ENCODE data around the gene ARSK. TPM values are rescaled to one million over a fixed set of nuclear protein-coding genes. Genes with fewer than 3 reads are reported as not detected.

Gene ARSK
- polyA plus RNA-seq, 1 of the 3 experiments (the other 2 are of a cell fraction): 5.6 TPM

- Histone ChIP-seq H2AFZ (ENCODE audit: low read depth) (no peak overlapping the region), H3K4me3 (ENCODE audit: low read depth in 2 of 2, low read length in 1 of 2) (no peak overlapping the region), H3K9ac (no peak overlapping the region), H3K36me3 (replicated peaks in 1 of 2; ENCODE audit: control insufficient read depth in 1 of 2, insufficient read depth in 2 of 2, low read length in 1 of 2) (no peaks in the 10 kb centered on the region), H3K27me3 (ENCODE audit: insufficient read depth) (no peaks in the 10 kb centered on the region), H3F3A (replicated peaks; ENCODE audit: insufficient read depth) (no peaks in the 10 kb centered on the region), H4K20me1 (ENCODE audit: insufficient read depth) (no peaks in the 10 kb centered on the region), H3K4me1 (ENCODE audit: control insufficient read depth in 1 of 2, insufficient read depth in 2 of 2, low read depth in 1 of 2, low read length in 1 of 2) (peaks cover 0 to 5% of the 10 kb centered on the region in 2 experiments; a peak in 1 of 4 replicates), H3K9me2 (no peaks in the 10 kb centered on the region), H3K79me2 (ENCODE audit: insufficient read depth) (no peaks in the 10 kb centered on the region), H3K27ac (ENCODE audit: low read depth in 2 of 2, low read length in 1 of 2) (no peak overlapping the region), H3K4me2 (no peak overlapping the region), H3K9me3 (no peaks in the 10 kb centered on the region)
- TF ChIP-seq, protein P1, sequence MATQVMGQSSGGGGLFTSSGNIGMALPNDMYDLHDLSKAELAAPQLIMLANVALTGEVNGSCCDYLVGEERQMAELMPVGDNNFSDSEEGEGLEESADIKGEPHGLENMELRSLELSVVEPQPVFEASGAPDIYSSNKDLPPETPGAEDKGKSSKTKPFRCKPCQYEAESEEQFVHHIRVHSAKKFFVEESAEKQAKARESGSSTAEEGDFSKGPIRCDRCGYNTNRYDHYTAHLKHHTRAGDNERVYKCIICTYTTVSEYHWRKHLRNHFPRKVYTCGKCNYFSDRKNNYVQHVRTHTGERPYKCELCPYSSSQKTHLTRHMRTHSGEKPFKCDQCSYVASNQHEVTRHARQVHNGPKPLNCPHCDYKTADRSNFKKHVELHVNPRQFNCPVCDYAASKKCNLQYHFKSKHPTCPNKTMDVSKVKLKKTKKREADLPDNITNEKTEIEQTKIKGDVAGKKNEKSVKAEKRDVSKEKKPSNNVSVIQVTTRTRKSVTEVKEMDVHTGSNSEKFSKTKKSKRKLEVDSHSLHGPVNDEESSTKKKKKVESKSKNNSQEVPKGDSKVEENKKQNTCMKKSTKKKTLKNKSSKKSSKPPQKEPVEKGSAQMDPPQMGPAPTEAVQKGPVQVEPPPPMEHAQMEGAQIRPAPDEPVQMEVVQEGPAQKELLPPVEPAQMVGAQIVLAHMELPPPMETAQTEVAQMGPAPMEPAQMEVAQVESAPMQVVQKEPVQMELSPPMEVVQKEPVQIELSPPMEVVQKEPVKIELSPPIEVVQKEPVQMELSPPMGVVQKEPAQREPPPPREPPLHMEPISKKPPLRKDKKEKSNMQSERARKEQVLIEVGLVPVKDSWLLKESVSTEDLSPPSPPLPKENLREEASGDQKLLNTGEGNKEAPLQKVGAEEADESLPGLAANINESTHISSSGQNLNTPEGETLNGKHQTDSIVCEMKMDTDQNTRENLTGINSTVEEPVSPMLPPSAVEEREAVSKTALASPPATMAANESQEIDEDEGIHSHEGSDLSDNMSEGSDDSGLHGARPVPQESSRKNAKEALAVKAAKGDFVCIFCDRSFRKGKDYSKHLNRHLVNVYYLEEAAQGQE (IDR thresholded peaks at IDR 0.05; ENCODE audit: low read depth, low read length): no peak
- TF ChIP-seq, protein P2, sequence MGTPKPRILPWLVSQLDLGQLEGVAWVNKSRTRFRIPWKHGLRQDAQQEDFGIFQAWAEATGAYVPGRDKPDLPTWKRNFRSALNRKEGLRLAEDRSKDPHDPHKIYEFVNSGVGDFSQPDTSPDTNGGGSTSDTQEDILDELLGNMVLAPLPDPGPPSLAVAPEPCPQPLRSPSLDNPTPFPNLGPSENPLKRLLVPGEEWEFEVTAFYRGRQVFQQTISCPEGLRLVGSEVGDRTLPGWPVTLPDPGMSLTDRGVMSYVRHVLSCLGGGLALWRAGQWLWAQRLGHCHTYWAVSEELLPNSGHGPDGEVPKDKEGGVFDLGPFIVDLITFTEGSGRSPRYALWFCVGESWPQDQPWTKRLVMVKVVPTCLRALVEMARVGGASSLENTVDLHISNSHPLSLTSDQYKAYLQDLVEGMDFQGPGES (IDR thresholded peaks at IDR 0.05; ENCODE audit: low read depth, low read length): no peak
- no peak for TF ChIP-seq TAF1 (IDR thresholded peaks at IDR 0.05; ENCODE audit: borderline replicate concordance, low read depth, low read length)
- no peak for TF ChIP-seq NRF1 (IDR thresholded peaks at IDR 0.05; ENCODE audit: low read depth, low read length)
- TF ChIP-seq TCF12 (IDR thresholded peaks at IDR 0.05): no peak
- no peak for TF ChIP-seq GATA2 (CRISPR knock-in tag; IDR thresholded peaks at IDR 0.05)
- TF ChIP-seq YY1 (IDR thresholded peaks at IDR 0.05; ENCODE audit: low read depth): no peak
- no peak for TF ChIP-seq FOXJ3 (CRISPR knock-in tag; IDR thresholded peaks at IDR 0.05)
- no peak for TF ChIP-seq RAD21 (IDR thresholded peaks at IDR 0.05; ENCODE audit: low read length)
- TF ChIP-seq RFX5 (IDR thresholded peaks at IDR 0.05; ENCODE audit: low read length): no peak
- no peak for TF ChIP-seq JUND (IDR thresholded peaks at IDR 0.05)
- no peak for TF ChIP-seq SIN3A (IDR thresholded peaks at IDR 0.05; ENCODE audit: borderline replicate concordance, low read depth, low read length)
- no peak for TF ChIP-seq RXRA (IDR thresholded peaks at IDR 0.05; ENCODE audit: borderline replicate concordance, low read depth)
- TF ChIP-seq TEAD4 (IDR thresholded peaks at IDR 0.05; ENCODE audit: borderline replicate concordance, insufficient read depth): no peak
- TF ChIP-seq, protein P3, sequence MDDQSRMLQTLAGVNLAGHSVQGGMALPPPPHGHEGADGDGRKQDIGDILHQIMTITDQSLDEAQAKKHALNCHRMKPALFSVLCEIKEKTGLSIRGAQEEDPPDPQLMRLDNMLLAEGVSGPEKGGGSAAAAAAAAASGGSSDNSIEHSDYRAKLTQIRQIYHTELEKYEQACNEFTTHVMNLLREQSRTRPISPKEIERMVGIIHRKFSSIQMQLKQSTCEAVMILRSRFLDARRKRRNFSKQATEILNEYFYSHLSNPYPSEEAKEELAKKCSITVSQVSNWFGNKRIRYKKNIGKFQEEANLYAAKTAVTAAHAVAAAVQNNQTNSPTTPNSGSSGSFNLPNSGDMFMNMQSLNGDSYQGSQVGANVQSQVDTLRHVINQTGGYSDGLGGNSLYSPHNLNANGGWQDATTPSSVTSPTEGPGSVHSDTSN (IDR thresholded peaks at IDR 0.05): no peak
- no peak for TF ChIP-seq RCOR1 (IDR thresholded peaks at IDR 0.05; ENCODE audit: low read length)
- TF ChIP-seq ELF1 (IDR thresholded peaks at IDR 0.05): no peak
- no peak for TF ChIP-seq CHD2 (IDR thresholded peaks at IDR 0.05; ENCODE audit: low read length, partially characterized antibody)
- ChIA-PET POLR2A (no interaction called here), CTCF (interaction anchor here (1.3 kb wide), 1 partner anchor 213 kb away, joined by 3 read pairs; no protein-coding TSS in a partner anchor)
- DNase-seq: no peak
- 81% methylated on average over 3 of the region's 3 CpGs for WGBS (ENCODE audit: low lambda C conversion rate)
Measured at GRCh38 chr5:95633671-95634070, 78.8 kb downstream of the ARSK start.

Data from SK-N-SH (cell line).